H9 (cell line): ENCODE results near the gene DERL2. TPM values are rescaled to one million over a fixed set of nuclear protein-coding genes. Genes with fewer than 3 reads are reported as not detected.

Experiments
- DNase-seq: peaks from one replicate; pipeline ENCODE4 v3.0.0-alpha.2; 2017
- H2AFZ ChIP-seq: one replicate; pipeline ENCODE4 v1.6.1; 2013; ENCODE audit warnings: mild to moderate bottlenecking, low read length, control low read depth, moderate library complexity
- H2AK5ac ChIP-seq: 2 replicates; pipeline ENCODE4 v1.6.1; 2013; ENCODE audit warnings: low read length, control low read depth, mixed read lengths; ENCODE audit not compliant: insufficient read length
- H2BK120ac ChIP-seq: one replicate; pipeline ENCODE4 v1.6.1; 2013; ENCODE audit warnings: low read depth, mild to moderate bottlenecking, low read length, control low read depth, inconsistent platforms; ENCODE audit not compliant: poor library complexity, severe bottlenecking
- H2BK12ac ChIP-seq: 2 replicates; pipeline ENCODE4 v1.6.1; 2013; ENCODE audit warnings: low read length, control low read depth, mixed read lengths, low read depth; ENCODE audit not compliant: insufficient read length
- H2BK15ac ChIP-seq: 2 replicates; pipeline ENCODE4 v1.6.1; 2013; ENCODE audit warnings: low read depth, low read length, control low read depth
- H2BK20ac ChIP-seq: one replicate; pipeline ENCODE4 v1.6.1; 2013; ENCODE audit warnings: low read depth, mild to moderate bottlenecking, low read length, control low read depth, inconsistent platforms; ENCODE audit not compliant: poor library complexity, severe bottlenecking
- H2BK5ac ChIP-seq: 2 replicates; pipeline ENCODE4 v1.6.1; 2013; ENCODE audit warnings: low read length, control low read depth, mixed read lengths; ENCODE audit not compliant: insufficient read length
- H3K14ac ChIP-seq: 2 replicates; pipeline ENCODE4 v1.6.1; 2013; ENCODE audit warnings: low read length, control low read depth; ENCODE audit not compliant: insufficient read depth
- H3K18ac ChIP-seq: 2 replicates; pipeline ENCODE4 v1.6.1; 2013; ENCODE audit warnings: low read depth, mild to moderate bottlenecking, mixed read lengths, low read length, control low read depth; ENCODE audit not compliant: insufficient read length
- H3K23ac ChIP-seq: 2 replicates; pipeline ENCODE4 v1.6.1; 2013; ENCODE audit warnings: low read length, control low read depth, mixed read lengths, low read depth; ENCODE audit not compliant: insufficient read length
- H3K23me2 ChIP-seq: 2 replicates; pipeline ENCODE4 v1.6.1; 2013; ENCODE audit warnings: low read depth, mild to moderate bottlenecking, mixed read lengths, low read length, control low read depth; ENCODE audit not compliant: insufficient read length, poor library complexity, severe bottlenecking
- H3K27ac ChIP-seq: 2 replicates; pipeline ENCODE4 v1.5.1; 2013; ENCODE audit warnings: low read length, control low read depth, mixed read lengths, low read depth; ENCODE audit not compliant: insufficient read length
- H3K27me3 ChIP-seq: 2 replicates; pipeline ENCODE4 v1.6.1; 2013; ENCODE audit warnings: low read length, control low read depth, inconsistent platforms; ENCODE audit not compliant: insufficient read depth
- H3K4ac ChIP-seq: 2 replicates; pipeline ENCODE4 v1.6.1; 2013; ENCODE audit warnings: low read depth, mild to moderate bottlenecking, control low read depth, inconsistent platforms, low read length, moderate library complexity
- H3K4me1 ChIP-seq: 2 replicates; pipeline ENCODE4 v1.6.1; 2013; ENCODE audit warnings: low read length, control low read depth, inconsistent platforms; ENCODE audit not compliant: insufficient read depth
- H3K4me2 ChIP-seq: 2 replicates; pipeline ENCODE4 v1.6.1; 2013; ENCODE audit warnings: low read length, control low read depth, mixed read lengths; ENCODE audit not compliant: insufficient read length, insufficient read depth
- H3K56ac ChIP-seq: 2 replicates; pipeline ENCODE4 v1.6.1; 2013; ENCODE audit warnings: low read depth, mild to moderate bottlenecking, mixed read lengths, low read length, control low read depth; ENCODE audit not compliant: insufficient read length
- H3K79me1 ChIP-seq: 2 replicates; pipeline ENCODE4 v1.6.1; 2013; ENCODE audit warnings: low read depth, mild to moderate bottlenecking, moderate library complexity, low read length, control low read depth, inconsistent platforms; ENCODE audit not compliant: insufficient read depth, poor library complexity, severe bottlenecking
- H3K79me2 ChIP-seq: 2 replicates; pipeline ENCODE4 v1.6.1; 2013; ENCODE audit warnings: low read length, control low read depth, inconsistent platforms; ENCODE audit not compliant: insufficient read depth
- H3K9ac ChIP-seq: 2 replicates; pipeline ENCODE4 v1.6.1; 2013; ENCODE audit warnings: low read length, control low read depth, mixed read lengths; ENCODE audit not compliant: insufficient read length; ENCODE audit errors: extremely low read depth
- H3K9me3 ChIP-seq: one replicate; pipeline ENCODE4 v1.6.1; 2013; ENCODE audit warnings: low read depth, low read length, inconsistent platforms; ENCODE audit not compliant: control insufficient read depth
- H3T11ph ChIP-seq: one replicate; pipeline ENCODE4 v1.6.1; 2013; ENCODE audit warnings: mild to moderate bottlenecking, low read length, control low read depth, inconsistent platforms
- H4K20me1 ChIP-seq: one replicate; pipeline ENCODE4 v1.6.1; 2013; ENCODE audit not compliant: control insufficient read depth, insufficient read length, insufficient read depth
- H4K5ac ChIP-seq: 2 replicates; pipeline ENCODE4 v1.6.1; 2013; ENCODE audit warnings: low read depth, mild to moderate bottlenecking, mixed read lengths, low read length, control low read depth; ENCODE audit not compliant: insufficient read length
- H4K8ac ChIP-seq: replicated peaks from 2 replicates; pipeline ENCODE4 v1.6.1; 2013; ENCODE audit warnings: low read length, control low read depth, mixed read lengths, low read depth; ENCODE audit not compliant: insufficient read length
- H4K91ac ChIP-seq: 2 replicates; pipeline ENCODE4 v1.6.1; 2013; ENCODE audit warnings: low read depth, mild to moderate bottlenecking, moderate library complexity, mixed read lengths, low read length, control low read depth; ENCODE audit not compliant: insufficient read length
- H3K27ac Mint-ChIP-seq, 3 experiments: 2 replicates in 2 of 3; 3 replicates in 1 of 3; pipeline ENCODE4 v1.8.0; 2020 to 2021; ENCODE audit warnings: mixed read lengths in 3 of 3, mild to moderate bottlenecking in 1 of 3, moderate library complexity in 1 of 3
- H3K27me3 Mint-ChIP-seq: 2 replicates; pipeline ENCODE4 v1.8.0; 2021; ENCODE audit warnings: low read depth, mild to moderate bottlenecking, moderate library complexity, mixed read lengths
- H3K36me3 Mint-ChIP-seq, 3 experiments: 2 replicates in 2 of 3; 3 replicates in 1 of 3; pipeline ENCODE4 v1.8.0; 2020 to 2021; ENCODE audit warnings: low read depth in 3 of 3, mixed read lengths in 3 of 3; ENCODE audit not compliant: insufficient read depth in 1 of 3
- H3K4me1 Mint-ChIP-seq, 2 experiments: 2 replicates each; pipeline ENCODE4 v1.8.0; 2020; ENCODE audit warnings: mixed read lengths in 2 of 2
- H3K4me3 Mint-ChIP-seq, 2 experiments: 2 replicates in 1 of 2; 3 replicates in 1 of 2; pipeline ENCODE4 v1.8.0; 2020 to 2021; ENCODE audit warnings: mild to moderate bottlenecking in 2 of 2, mixed read lengths in 2 of 2, moderate library complexity in 1 of 2
- H3K9me3 Mint-ChIP-seq, 2 experiments: 2 replicates in 1 of 2; 3 replicates in 1 of 2; pipeline ENCODE4 v1.8.0; 2020; ENCODE audit warnings: mild to moderate bottlenecking in 2 of 2, mixed read lengths in 2 of 2, moderate library complexity in 1 of 2
- WGBS: extraction: QIAGEN DNeasy Blood & Tissue Kit; methylation state at CpG from one replicate; pipeline ENCODE4 v1.1.7; 2013; ENCODE audit warnings: missing lambda C conversion rate, low lambda C conversion rate, mixed read lengths; ENCODE audit not compliant: insufficient read length; ENCODE audit errors: extremely low coverage; 5-methylcytosine and 5-hydroxymethylcytosine counted together
- total RNA-seq: library from RNA; stranded (reverse); gene quantifications from 2 replicates; pipeline ENCODE4 v1.2.1, GENCODE V29; 2021
- TF ChIP-seq, protein P1 (sequence below): fragments of 200-600 bp; sonication (generic); conservative IDR thresholded peaks from 3 replicates; pipeline ENCODE4 v1.8.0; 2021; ENCODE audit warnings: antibody characterized with exemption, mild to moderate bottlenecking

Gene DERL2
- total RNA-seq, 1 experiment from 2014 or later = 83.2 TPM

DNA sequence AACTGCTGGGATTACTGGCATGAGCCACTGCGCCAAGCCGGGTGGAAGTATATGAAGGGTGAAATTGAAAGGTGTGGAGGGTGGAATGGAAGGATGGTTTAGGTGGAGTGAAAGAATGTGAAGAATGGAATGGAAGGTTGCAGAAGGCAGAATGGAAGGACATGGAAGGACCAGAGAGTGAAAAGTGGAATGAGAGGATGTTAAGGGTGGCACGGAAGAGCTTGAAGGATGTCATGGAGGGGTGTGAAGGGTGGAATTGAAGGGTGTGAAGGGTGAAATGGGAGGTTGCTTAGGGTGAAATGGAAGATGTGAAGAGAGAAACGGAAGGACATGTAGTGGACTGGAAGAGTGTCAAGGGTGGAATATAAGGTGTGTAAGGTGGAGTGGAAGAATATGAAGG lies 16.6 kb upstream of the DERL2 start:
- Histone ChIP-seq H3K27ac (no peak overlapping the region), H2AFZ (no peak overlapping the region), H3K4me2 (no peak overlapping the region), H4K8ac (no peak overlapping the region), H2BK20ac (no peak overlapping the region), H3K18ac (no peak overlapping the region), H3K23ac (no peak overlapping the region), H2BK120ac (no peak overlapping the region), H3K23me2 (peaks cover 11% of the 10 kb centered on the region), H4K91ac (no peak overlapping the region), H3K9ac (no peak overlapping the region), H3K4me1 (no peaks in the 10 kb centered on the region), H2BK5ac (no peak overlapping the region), H2BK15ac (no peak overlapping the region), H4K5ac (no peak overlapping the region), H3K79me2 (no peaks in the 10 kb centered on the region), H4K20me1 (no peaks in the 10 kb centered on the region), H3K79me1 (no peaks in the 10 kb centered on the region), H3T11ph (no peak overlapping the region), H2BK12ac (no peak overlapping the region), H3K27me3 (peaks cover 5% of the 10 kb centered on the region; the same call in 1 of the 2 replicates), H3K14ac (no peak overlapping the region), H2AK5ac (no peak overlapping the region), H3K56ac (no peak overlapping the region), H3K4ac (no peak overlapping the region), H3K9me3 (no peaks in the 10 kb centered on the region)
- no peak overlapping the region for H3K27ac Mint-ChIP-seq
- peak overlapping the region in 1 of 2 experiments; percentile 15; a peak in 1 of 5 replicates for H3K4me3 Mint-ChIP-seq
- H3K9me3 Mint-ChIP-seq = no peaks in the 10 kb centered on the region
- no peak for DNase-seq
- peaks cover 14 to 17% of the 10 kb centered on the region in 2 experiments for H3K4me1 Mint-ChIP-seq
- WGBS = 100% methylated on average over 2 of the region's 4 CpGs
- TF ChIP-seq, protein P1, sequence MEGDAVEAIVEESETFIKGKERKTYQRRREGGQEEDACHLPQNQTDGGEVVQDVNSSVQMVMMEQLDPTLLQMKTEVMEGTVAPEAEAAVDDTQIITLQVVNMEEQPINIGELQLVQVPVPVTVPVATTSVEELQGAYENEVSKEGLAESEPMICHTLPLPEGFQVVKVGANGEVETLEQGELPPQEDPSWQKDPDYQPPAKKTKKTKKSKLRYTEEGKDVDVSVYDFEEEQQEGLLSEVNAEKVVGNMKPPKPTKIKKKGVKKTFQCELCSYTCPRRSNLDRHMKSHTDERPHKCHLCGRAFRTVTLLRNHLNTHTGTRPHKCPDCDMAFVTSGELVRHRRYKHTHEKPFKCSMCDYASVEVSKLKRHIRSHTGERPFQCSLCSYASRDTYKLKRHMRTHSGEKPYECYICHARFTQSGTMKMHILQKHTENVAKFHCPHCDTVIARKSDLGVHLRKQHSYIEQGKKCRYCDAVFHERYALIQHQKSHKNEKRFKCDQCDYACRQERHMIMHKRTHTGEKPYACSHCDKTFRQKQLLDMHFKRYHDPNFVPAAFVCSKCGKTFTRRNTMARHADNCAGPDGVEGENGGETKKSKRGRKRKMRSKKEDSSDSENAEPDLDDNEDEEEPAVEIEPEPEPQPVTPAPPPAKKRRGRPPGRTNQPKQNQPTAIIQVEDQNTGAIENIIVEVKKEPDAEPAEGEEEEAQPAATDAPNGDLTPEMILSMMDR = no peak
- H3K27me3 Mint-ChIP-seq = peaks cover 51% of the 10 kb centered on the region
- peaks cover 0 to 2% (median 0%) of the 10 kb centered on the region in 3 experiments; a peak in 1 of 7 replicates for H3K36me3 Mint-ChIP-seq
